Measurements from ENCODE around the gene AGPS. TPM values are rescaled to one million over a fixed set of nuclear protein-coding genes. Genes with fewer than 3 reads are reported as not detected.

The AGPS gene
- total RNA-seq, 2 experiments from 2014 or later = 2.1 to 9.6 TPM

DNA sequence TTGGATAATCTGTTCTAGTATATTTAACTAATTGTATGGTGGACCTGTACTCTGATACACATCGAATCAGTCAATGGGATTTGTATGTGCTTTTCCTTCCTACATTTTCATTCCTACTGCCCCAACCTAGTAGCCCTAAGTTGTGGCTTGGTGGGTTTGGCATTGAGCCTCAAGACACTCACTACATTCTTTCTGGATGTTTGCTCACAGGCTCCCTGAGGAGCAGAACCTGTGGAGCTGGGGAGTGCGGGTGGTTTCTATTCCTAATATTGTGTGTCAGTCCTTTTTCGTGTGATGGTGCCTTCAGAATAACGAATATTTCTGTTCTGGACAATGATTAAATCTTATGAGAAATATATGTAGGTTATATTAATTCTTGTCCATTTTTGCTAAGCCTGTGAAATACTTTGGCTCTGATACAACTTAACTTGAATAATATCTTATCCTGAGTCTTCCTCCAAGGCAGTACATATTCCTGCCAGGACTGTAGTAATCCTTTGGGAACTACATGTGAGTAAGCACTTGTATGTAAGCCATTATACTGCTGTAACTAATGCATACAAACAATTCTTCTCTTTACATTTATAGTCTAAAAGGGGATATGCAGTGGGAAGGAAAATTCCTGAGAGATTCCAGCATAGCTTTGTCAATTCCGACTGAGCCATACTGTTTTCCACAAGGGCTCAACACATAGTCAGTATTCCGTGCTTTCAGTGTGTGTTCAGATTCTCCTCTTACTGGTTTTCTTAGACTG lies 150.6 kb downstream of the AGPS start:
- TF ChIP-seq, protein P1, sequence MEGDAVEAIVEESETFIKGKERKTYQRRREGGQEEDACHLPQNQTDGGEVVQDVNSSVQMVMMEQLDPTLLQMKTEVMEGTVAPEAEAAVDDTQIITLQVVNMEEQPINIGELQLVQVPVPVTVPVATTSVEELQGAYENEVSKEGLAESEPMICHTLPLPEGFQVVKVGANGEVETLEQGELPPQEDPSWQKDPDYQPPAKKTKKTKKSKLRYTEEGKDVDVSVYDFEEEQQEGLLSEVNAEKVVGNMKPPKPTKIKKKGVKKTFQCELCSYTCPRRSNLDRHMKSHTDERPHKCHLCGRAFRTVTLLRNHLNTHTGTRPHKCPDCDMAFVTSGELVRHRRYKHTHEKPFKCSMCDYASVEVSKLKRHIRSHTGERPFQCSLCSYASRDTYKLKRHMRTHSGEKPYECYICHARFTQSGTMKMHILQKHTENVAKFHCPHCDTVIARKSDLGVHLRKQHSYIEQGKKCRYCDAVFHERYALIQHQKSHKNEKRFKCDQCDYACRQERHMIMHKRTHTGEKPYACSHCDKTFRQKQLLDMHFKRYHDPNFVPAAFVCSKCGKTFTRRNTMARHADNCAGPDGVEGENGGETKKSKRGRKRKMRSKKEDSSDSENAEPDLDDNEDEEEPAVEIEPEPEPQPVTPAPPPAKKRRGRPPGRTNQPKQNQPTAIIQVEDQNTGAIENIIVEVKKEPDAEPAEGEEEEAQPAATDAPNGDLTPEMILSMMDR (conservative IDR thresholded peaks at IDR 0.05; ENCODE audit: low read length) = no peak
- TF ChIP-seq EZH2phosphoT487 (IDR thresholded peaks at IDR 0.05; ENCODE audit: borderline replicate concordance, low read depth, low read length) = no peak
- no TSS peak for BruUV-seq (replicated peaks)

DNA sequence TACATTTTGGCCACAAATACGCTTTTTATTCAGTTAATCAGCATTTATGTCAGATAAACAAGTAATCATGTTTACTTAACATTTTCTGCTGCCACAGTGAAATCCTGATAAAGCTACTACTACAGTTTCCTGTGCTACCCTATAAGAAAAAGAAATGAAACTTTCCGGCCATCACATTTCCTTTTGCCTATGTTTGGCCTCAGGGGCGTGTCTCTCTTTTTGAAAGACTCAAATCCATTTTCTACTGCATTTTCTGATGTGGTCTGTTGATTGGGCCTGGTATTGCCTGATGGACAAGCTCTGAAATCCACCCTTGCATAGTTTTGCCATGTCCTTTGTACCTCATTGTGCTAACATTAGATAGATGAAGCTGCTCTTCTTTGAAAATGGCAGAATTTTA lies 152.6 kb downstream of the AGPS start:
- TF ChIP-seq, protein P1 (conservative IDR thresholded peaks at IDR 0.05; ENCODE audit: low read length) = no peak
- no peak for TF ChIP-seq EZH2phosphoT487 (IDR thresholded peaks at IDR 0.05; ENCODE audit: borderline replicate concordance, low read depth, low read length)
- CTCF ChIA-PET (ENCODE audit: unreplicated experiment) = no interaction called here
- Histone ChIP-seq H3K9me3 (ENCODE audit: low read length) (peaks cover 5% of the 10 kb centered on the region; the same call in 1 of the 2 replicates), H3K4me1 (ENCODE audit: insufficient read depth, low read length, poor library complexity, severe bottlenecking) (peaks cover 13% of the 10 kb centered on the region), H3K4me3 (ENCODE audit: low read depth, low read length, poor library complexity, severe bottlenecking) (no peak overlapping the region), H3K79me2 (ENCODE audit: insufficient read depth, low read depth, low read length) (no peaks in the 10 kb centered on the region), H2AFZ (ENCODE audit: low read length) (peak overlapping the region; percentile 50; the same call in 1 of the 2 replicates), H3K27ac (ENCODE audit: low read depth, low read length, poor library complexity, severe bottlenecking) (no peak overlapping the region), H3K36me3 (ENCODE audit: insufficient read depth, low read length) (no peaks in the 10 kb centered on the region), H3K4me2 (ENCODE audit: low read length) (peak overlapping the region; percentile 28; the same call in 1 of the 2 replicates), H4K20me1 (ENCODE audit: insufficient read depth, low read length) (no peaks in the 10 kb centered on the region), H3K9me2 (ENCODE audit: insufficient read depth, low read length) (no peaks in the 10 kb centered on the region)
- BruUV-seq (replicated peaks) = no TSS peak
- POLR2A ChIA-PET = interaction anchor here (0.8 to 1.3 kb wide), 2 partner anchors 10 kb away, joined by 3 to 4 read pairs; no protein-coding TSS in a partner anchor
- peak; percentile 53 for DNase-seq (ENCODE audit: low spot score)
- intact Hi-C loops (cut with micrococcal nuclease; ENCODE audit: unreplicated experiment) = no loop called here

More for the DNA sequence above, 150.6 kb downstream of the AGPS start:
- H3K27ac ChIP-seq (ENCODE audit: low read depth, low read length, poor library complexity, severe bottlenecking) = no peak overlapping the region
- H3K4me1 ChIP-seq (ENCODE audit: insufficient read depth, low read length, poor library complexity, severe bottlenecking) = peaks cover 13% of the 10 kb centered on the region
- no peaks in the 10 kb centered on the region for H3K9me2 ChIP-seq (ENCODE audit: insufficient read depth, low read length)
- no peak overlapping the region for H3K4me2 ChIP-seq (ENCODE audit: low read length)
- peaks cover 5% of the 10 kb centered on the region; the same call in 1 of the 2 replicates for H3K9me3 ChIP-seq (ENCODE audit: low read length)
- no peak overlapping the region for H3K4me3 ChIP-seq (ENCODE audit: low read depth, low read length, poor library complexity, severe bottlenecking)
- H3K36me3 ChIP-seq (ENCODE audit: insufficient read depth, low read length) = no peaks in the 10 kb centered on the region
- intact Hi-C loops (cut with micrococcal nuclease; ENCODE audit: unreplicated experiment) = no loop called here
- H4K20me1 ChIP-seq (ENCODE audit: insufficient read depth, low read length) = no peaks in the 10 kb centered on the region
- CTCF ChIA-PET (ENCODE audit: unreplicated experiment) = no interaction called here
- no peaks in the 10 kb centered on the region for H3K79me2 ChIP-seq (ENCODE audit: insufficient read depth, low read depth, low read length)
- DNase-seq (ENCODE audit: low spot score) = no peak
- POLR2A ChIA-PET = no interaction called here
- H2AFZ ChIP-seq (ENCODE audit: low read length) = no peak overlapping the region

DNA sequence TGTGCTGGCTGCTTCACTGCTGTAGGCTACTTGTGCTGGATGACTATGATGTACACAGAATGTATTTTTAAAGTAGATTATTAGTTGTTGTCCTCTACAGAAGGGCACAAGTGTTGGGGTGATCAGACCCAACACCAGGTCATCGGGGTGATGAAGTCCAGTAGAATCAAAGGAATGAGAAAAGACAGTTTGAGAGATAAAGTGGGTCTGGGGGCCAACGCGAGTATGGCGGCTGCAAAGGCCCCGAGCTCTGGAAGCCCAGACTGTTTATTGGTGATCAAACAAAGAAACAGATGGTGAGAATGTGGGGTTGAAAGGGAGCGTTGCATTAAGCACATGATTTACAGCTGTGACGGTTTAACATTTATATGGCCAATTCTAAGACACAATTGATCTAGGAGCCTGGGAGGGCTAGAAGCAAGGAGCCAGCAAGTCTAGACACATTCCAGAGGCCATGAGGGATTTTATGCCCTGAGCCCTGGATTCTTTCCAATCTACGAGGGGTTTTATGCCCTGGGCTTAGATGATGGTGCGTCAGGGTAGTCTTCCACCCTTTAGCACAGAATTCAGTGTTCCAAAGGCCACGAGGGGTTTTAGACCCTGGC lies 153.5 kb downstream of the AGPS start:
- no peak overlapping the region for H2AFZ ChIP-seq (ENCODE audit: low read length)
- H3K4me3 ChIP-seq (ENCODE audit: low read depth, low read length, poor library complexity, severe bottlenecking) = no peak overlapping the region
- H3K36me3 ChIP-seq (ENCODE audit: insufficient read depth, low read length) = no peaks in the 10 kb centered on the region
- CTCF ChIA-PET (ENCODE audit: unreplicated experiment) = no interaction called here
- no peak overlapping the region for H3K4me2 ChIP-seq (ENCODE audit: low read length)
- BruUV-seq (replicated peaks) = no TSS peak
- intact Hi-C loops (cut with micrococcal nuclease; ENCODE audit: unreplicated experiment) = no loop called here
- H3K9me2 ChIP-seq (ENCODE audit: insufficient read depth, low read length) = no peaks in the 10 kb centered on the region
- POLR2A ChIA-PET = no interaction called here
- no peak overlapping the region for H3K27ac ChIP-seq (ENCODE audit: low read depth, low read length, poor library complexity, severe bottlenecking)
- no peak for DNase-seq (ENCODE audit: low spot score)
- no peaks in the 10 kb centered on the region for H3K79me2 ChIP-seq (ENCODE audit: insufficient read depth, low read depth, low read length)
- peaks cover 13% of the 10 kb centered on the region for H3K4me1 ChIP-seq (ENCODE audit: insufficient read depth, low read length, poor library complexity, severe bottlenecking)
- no peaks in the 10 kb centered on the region for H4K20me1 ChIP-seq (ENCODE audit: insufficient read depth, low read length)
- H3K9me3 ChIP-seq (ENCODE audit: low read length) = peaks cover 5% of the 10 kb centered on the region; the same call in 1 of the 2 replicates
- TF ChIP-seq, protein P1 (conservative IDR thresholded peaks at IDR 0.05; ENCODE audit: low read length) = no peak
